Measurements from ENCODE around the gene ZEB1. TPM values are rescaled to one million over a fixed set of nuclear protein-coding genes. Genes with fewer than 3 reads are reported as not detected.

The ZEB1 gene
- total RNA-seq, 4 donors from 2014 or later, result 22.4 to 61.1 (median 40.1) TPM

DNA sequence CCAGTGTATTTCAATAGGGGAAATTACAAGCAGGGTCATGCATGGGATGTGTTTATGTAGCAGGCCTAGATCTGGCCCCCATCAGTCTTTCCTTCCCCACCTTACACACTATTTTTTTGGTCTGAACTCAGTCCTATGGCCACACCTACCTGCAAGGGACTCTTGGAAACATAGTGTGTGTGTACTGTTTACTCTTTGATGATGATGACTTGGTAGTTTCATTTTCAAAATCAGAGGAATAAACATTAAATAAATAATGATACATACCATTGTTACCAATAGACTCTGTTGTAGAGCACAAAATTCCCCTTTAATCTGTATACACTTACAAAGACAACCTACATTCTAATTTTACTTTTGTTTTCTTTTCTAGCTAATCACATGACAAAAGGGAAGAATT, 191.0 kb downstream of the ZEB1 start:
- H3K4me3 ChIP-seq, result no peak overlapping the region
- H3K27ac ChIP-seq, result no peak overlapping the region
- no peaks in the 10 kb centered on the region for H3K27me3 ChIP-seq
- DNase-seq, result no peak
- H3K9me3 ChIP-seq, result peaks cover 11 to 18% of the 10 kb centered on the region in 2 donors
- peaks cover 0 to 14% (median 6%) of the 10 kb centered on the region in 4 donors for H3K36me3 ChIP-seq
- intact Hi-C loops (cut with DNase I; ENCODE audit: low total_unique reads) (no loop called here), in situ Hi-C loops (cut with MboI; ENCODE audit: low pct_ligation_motif_present in 1 of 4, low pct_unique_long_range_greater_than_20kb in 1 of 4, low sequenced_read_pairs in 3 of 4) (no loop called here)
- no peaks in the 10 kb centered on the region for H3K4me1 ChIP-seq
- no peak for TF ChIP-seq POLR2A (IDR thresholded peaks at IDR 0.05)
- TF ChIP-seq POLR2AphosphoS5 (IDR thresholded peaks at IDR 0.05), result no peak
- TF ChIP-seq EP300 (IDR thresholded peaks at IDR 0.05; ENCODE audit: low read depth), result no peak
- TF ChIP-seq, protein P1, sequence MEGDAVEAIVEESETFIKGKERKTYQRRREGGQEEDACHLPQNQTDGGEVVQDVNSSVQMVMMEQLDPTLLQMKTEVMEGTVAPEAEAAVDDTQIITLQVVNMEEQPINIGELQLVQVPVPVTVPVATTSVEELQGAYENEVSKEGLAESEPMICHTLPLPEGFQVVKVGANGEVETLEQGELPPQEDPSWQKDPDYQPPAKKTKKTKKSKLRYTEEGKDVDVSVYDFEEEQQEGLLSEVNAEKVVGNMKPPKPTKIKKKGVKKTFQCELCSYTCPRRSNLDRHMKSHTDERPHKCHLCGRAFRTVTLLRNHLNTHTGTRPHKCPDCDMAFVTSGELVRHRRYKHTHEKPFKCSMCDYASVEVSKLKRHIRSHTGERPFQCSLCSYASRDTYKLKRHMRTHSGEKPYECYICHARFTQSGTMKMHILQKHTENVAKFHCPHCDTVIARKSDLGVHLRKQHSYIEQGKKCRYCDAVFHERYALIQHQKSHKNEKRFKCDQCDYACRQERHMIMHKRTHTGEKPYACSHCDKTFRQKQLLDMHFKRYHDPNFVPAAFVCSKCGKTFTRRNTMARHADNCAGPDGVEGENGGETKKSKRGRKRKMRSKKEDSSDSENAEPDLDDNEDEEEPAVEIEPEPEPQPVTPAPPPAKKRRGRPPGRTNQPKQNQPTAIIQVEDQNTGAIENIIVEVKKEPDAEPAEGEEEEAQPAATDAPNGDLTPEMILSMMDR (IDR thresholded peaks at IDR 0.05), result no peak

DNA sequence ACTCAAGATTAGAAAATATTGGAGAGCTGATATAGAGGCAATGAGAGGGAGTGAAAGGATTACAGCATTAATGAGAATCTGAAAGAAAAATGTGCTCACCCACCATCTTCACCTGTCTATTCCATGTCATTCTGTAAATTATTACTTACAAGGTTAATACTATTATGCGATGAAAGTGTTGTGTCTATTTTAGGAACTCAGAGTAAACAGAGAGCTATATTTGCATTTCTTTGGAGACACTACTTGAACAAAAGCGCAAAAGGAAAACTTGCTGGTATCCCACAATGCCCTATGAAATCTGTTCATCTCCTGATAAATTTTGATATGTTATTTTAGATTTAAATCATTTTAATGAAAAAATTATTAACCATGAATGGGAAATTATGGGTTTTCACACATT, 196.1 kb downstream of the ZEB1 start:
- Histone ChIP-seq H3K9me3 (no peaks in the 10 kb centered on the region), H3K27ac (no peak overlapping the region), H3K4me1 (no peaks in the 10 kb centered on the region), H3K36me3 (peaks cover 0 to 12% (median 3%) of the 10 kb centered on the region in 4 donors), H3K27me3 (no peaks in the 10 kb centered on the region), H3K4me3 (no peak overlapping the region)
- in situ Hi-C loops (cut with MboI; ENCODE audit: low pct_ligation_motif_present in 1 of 4, low pct_unique_long_range_greater_than_20kb in 1 of 4, low sequenced_read_pairs in 3 of 4) (no loop called here), intact Hi-C loops (cut with DNase I; ENCODE audit: low total_unique reads) (no loop called here)
- DNase-seq, result no peak
- WGBS, 2 donors (ENCODE audit: low coverage in 1 of 2), result 54 to 59% methylated on average over 2 of the region's 2 CpGs
- TF ChIP-seq POLR2AphosphoS5 (IDR thresholded peaks at IDR 0.05) (no peak), POLR2A (IDR thresholded peaks at IDR 0.05) (no peak), EP300 (IDR thresholded peaks at IDR 0.05; ENCODE audit: low read depth) (no peak)
- TF ChIP-seq, protein P1 (IDR thresholded peaks at IDR 0.05), result no peak

DNA sequence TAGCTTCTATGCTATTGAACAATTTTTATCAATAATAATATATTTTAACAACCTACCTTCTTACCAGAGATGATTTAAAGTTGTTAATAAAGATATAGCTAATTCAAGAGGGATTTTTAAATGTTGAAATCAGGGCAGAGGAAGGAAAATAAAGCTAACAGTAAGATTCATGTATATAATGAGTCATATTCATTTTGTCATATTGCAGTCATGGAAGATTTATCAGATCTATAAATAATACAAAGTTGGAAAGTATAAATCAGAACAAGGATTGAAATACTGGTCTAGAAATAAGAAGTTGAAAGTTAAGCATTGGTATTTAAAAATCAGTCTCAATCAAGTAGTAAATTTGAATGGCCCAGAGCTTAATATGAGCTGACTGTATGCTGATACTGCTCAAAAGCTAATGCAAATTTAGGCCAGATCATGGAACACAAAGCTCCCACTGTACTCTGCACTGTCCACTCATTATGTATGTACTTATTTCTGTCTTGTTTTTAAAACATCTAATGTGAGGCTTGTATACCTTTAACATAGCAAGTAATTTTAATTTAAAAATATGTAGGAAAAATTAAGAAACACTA, 196.9 kb downstream of the ZEB1 start:
- TF ChIP-seq, protein P1 (IDR thresholded peaks at IDR 0.05), result no peak
- no peak for TF ChIP-seq POLR2A (IDR thresholded peaks at IDR 0.05)
- Histone ChIP-seq H3K27ac (no peak overlapping the region), H3K4me1 (no peaks in the 10 kb centered on the region), H3K27me3 (no peaks in the 10 kb centered on the region), H3K4me3 (no peak overlapping the region), H3K9me3 (no peaks in the 10 kb centered on the region), H3K36me3 (peaks cover 0 to 12% (median 4%) of the 10 kb centered on the region in 4 donors)
- intact Hi-C loops (cut with DNase I; ENCODE audit: low total_unique reads), result no loop called here
- no peak for DNase-seq
- in situ Hi-C loops (cut with MboI; ENCODE audit: low pct_ligation_motif_present in 1 of 4, low pct_unique_long_range_greater_than_20kb in 1 of 4, low sequenced_read_pairs in 3 of 4), result no loop called here

DNA sequence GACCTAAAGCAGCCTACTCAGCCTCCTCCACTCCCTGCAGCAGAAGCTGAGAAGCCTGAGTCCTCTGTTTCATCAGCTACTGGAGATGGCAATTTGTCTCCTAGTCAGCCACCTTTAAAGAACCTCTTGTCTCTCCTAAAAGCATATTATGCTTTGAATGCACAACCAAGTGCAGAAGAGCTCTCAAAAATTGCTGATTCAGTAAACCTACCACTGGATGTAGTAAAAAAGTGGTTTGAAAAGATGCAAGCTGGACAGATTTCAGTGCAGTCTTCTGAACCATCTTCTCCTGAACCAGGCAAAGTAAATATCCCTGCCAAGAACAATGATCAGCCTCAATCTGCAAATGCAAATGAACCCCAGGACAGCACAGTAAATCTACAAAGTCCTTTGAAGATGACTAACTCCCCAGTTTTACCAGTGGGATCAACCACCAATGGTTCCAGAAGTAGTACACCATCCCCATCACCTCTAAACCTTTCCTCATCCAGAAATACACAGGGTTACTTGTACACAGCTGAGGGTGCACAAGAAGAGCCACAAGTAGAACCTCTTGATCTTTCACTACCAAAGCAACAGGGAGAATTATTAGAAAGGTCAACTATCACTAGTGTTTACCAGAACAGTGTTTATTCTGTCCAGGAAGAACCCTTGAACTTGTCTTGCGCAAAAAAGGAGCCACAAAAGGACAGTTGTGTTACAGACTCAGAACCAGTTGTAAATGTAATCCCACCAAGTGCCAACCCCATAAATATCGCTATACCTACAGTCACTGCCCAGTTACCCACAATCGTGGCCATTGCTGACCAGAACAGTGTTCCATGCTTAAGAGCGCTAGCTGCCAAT, 202.2 kb downstream of the ZEB1 start:
- no peaks in the 10 kb centered on the region for H3K4me1 ChIP-seq
- 93% methylated on average over 4 of the region's 4 CpGs; no CpG with 5 or more reads in 1 of the 2 donors for WGBS, 2 donors (ENCODE audit: low coverage in 1 of 2)
- H3K9me3 ChIP-seq, result no peaks in the 10 kb centered on the region
- in situ Hi-C loops (cut with MboI; ENCODE audit: low pct_ligation_motif_present in 1 of 4, low pct_unique_long_range_greater_than_20kb in 1 of 4, low sequenced_read_pairs in 3 of 4) (no loop called here), intact Hi-C loops (cut with DNase I; ENCODE audit: low total_unique reads) (no loop called here)
- DNase-seq, result no peak
- no peak overlapping the region for H3K4me3 ChIP-seq
- H3K36me3 ChIP-seq, result peaks cover 0 to 9% (median 0%) of the 10 kb centered on the region in 4 donors
- no peak for TF ChIP-seq POLR2AphosphoS5 (IDR thresholded peaks at IDR 0.05)
- TF ChIP-seq POLR2A (IDR thresholded peaks at IDR 0.05), result no peak
- TF ChIP-seq, protein P1 (IDR thresholded peaks at IDR 0.05), result no peak
- no peak for TF ChIP-seq EP300 (IDR thresholded peaks at IDR 0.05; ENCODE audit: low read depth)
- no peaks in the 10 kb centered on the region for H3K27me3 ChIP-seq
- no peak overlapping the region for H3K27ac ChIP-seq

Measured in transverse colon (tissue), 4 donors.